KMS-11 (cell line): ENCODE data around the gene ATP2A2.

Source experiments
- H2AFZ ChIP-seq: fragments of 200-600 bp; sonication (generic); 2 replicates; pipeline ENCODE4 v1.6.1; 2016; ENCODE audit warnings: antibody characterized with exemption, mixed run types, low read depth
- H3K27ac ChIP-seq: fragments of 200-600 bp; sonication (generic); 2 replicates; pipeline ENCODE4 v1.6.1; 2016; ENCODE audit warnings: mild to moderate bottlenecking, mixed run types
- H3K27me3 ChIP-seq: fragments of 200-600 bp; sonication (generic); 2 replicates; pipeline ENCODE4 v1.6.1; 2017; ENCODE audit warnings: mild to moderate bottlenecking, low read depth, mixed run types, moderate library complexity; ENCODE audit not compliant: insufficient read depth
- H3K36me3 ChIP-seq: fragments of 200-600 bp; sonication (generic); 2 replicates; pipeline ENCODE4 v1.6.1; 2017; ENCODE audit warnings: mild to moderate bottlenecking, mixed run types; ENCODE audit not compliant: insufficient read depth
- H3K4me1 ChIP-seq: fragments of 200-600 bp; sonication (generic); 2 replicates; pipeline ENCODE4 v1.6.1; 2016; ENCODE audit warnings: mild to moderate bottlenecking, low read depth, mixed run types; ENCODE audit not compliant: poor library complexity, severe bottlenecking
- H3K4me2 ChIP-seq: fragments of 200-600 bp; sonication (generic); 2 replicates; pipeline ENCODE4 v1.7.0; 2016; ENCODE audit warnings: mild to moderate bottlenecking, mixed run types
- H3K4me3 ChIP-seq: fragments of 200-600 bp; sonication (generic); IDR thresholded peaks from 2 replicates; pipeline ENCODE4 v1.6.1; 2017; ENCODE audit warnings: low read depth, low read length, mixed read lengths; ENCODE audit not compliant: insufficient read depth
- H3K79me2 ChIP-seq: fragments of 200-600 bp; sonication (generic); 2 replicates; pipeline ENCODE4 v1.6.1; 2016; ENCODE audit warnings: low read depth, mixed run types; ENCODE audit not compliant: insufficient read depth
- H3K9ac ChIP-seq: fragments of 200-600 bp; sonication (generic); 2 replicates; pipeline ENCODE4 v1.6.1; 2016; ENCODE audit warnings: mild to moderate bottlenecking, mixed run types
- H4K20me1 ChIP-seq: fragments of 200-600 bp; sonication (generic); 2 replicates; pipeline ENCODE4 v1.6.1; 2016; ENCODE audit warnings: mild to moderate bottlenecking, mixed run types; ENCODE audit not compliant: insufficient read depth
- TF ChIP-seq, protein P1 (sequence below): fragments of 200-600 bp; sonication (generic); conservative IDR thresholded peaks from 2 replicates; pipeline ENCODE4 v1.6.1; 2017; ENCODE audit warnings: low read depth, mild to moderate bottlenecking, antibody characterized with exemption, low read length, moderate library complexity, mixed read lengths

ATP2A2 gene

DNA sequence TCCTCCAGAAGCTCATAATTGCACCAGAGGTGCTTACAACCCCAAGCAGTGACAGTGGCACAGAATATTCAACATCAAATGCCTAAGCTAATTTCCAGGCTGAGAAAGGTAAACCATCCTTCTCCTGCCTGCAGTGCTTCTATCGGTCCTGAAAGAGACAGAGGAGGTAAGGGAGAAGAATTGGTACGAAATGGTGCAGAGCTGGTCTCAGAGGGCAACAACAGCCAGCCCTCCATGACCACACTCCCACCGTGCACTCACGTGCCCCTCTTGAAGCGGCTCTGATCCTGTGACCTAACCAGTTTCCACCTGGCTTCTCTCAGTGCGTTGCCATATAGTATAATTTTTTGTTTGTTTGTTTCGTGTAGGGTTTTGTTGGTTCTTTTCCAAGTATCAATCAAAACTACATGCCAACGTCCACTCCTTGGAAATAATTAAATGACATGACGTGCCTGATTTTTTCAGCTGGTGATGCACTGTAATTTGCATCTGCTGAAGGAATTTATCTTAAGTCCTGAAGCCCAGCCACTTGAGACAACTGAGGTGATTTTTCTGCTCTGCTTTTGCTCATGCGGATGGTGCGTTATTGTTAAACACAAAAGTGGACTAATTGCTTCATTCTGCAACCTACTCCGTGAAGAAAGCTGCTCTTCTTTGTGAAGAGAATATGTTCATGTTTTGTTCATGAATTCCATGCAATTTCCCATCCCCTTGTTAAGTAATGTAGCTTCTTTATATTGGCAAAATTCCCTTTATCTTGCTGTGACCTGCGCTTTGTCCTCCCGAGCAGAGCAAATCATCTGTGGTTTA lies 1.3 kb upstream of the ATP2A2 start:
- Histone ChIP-seq H3K27ac (peak overlapping the region; percentile 90), H3K79me2 (peaks cover 33% of the 10 kb centered on the region), H3K27me3 (no peaks in the 10 kb centered on the region), H3K4me2 (peak overlapping the region; percentile 64), H4K20me1 (peaks cover 25% of the 10 kb centered on the region), H3K36me3 (no peaks in the 10 kb centered on the region), H3K4me1 (peaks cover 25% of the 10 kb centered on the region), H3K9ac (peak overlapping the region; percentile 91), H2AFZ (peak overlapping the region; percentile 78), H3K4me3 (no peak overlapping the region)
- TF ChIP-seq, protein P1, sequence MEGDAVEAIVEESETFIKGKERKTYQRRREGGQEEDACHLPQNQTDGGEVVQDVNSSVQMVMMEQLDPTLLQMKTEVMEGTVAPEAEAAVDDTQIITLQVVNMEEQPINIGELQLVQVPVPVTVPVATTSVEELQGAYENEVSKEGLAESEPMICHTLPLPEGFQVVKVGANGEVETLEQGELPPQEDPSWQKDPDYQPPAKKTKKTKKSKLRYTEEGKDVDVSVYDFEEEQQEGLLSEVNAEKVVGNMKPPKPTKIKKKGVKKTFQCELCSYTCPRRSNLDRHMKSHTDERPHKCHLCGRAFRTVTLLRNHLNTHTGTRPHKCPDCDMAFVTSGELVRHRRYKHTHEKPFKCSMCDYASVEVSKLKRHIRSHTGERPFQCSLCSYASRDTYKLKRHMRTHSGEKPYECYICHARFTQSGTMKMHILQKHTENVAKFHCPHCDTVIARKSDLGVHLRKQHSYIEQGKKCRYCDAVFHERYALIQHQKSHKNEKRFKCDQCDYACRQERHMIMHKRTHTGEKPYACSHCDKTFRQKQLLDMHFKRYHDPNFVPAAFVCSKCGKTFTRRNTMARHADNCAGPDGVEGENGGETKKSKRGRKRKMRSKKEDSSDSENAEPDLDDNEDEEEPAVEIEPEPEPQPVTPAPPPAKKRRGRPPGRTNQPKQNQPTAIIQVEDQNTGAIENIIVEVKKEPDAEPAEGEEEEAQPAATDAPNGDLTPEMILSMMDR = no peak

DNA sequence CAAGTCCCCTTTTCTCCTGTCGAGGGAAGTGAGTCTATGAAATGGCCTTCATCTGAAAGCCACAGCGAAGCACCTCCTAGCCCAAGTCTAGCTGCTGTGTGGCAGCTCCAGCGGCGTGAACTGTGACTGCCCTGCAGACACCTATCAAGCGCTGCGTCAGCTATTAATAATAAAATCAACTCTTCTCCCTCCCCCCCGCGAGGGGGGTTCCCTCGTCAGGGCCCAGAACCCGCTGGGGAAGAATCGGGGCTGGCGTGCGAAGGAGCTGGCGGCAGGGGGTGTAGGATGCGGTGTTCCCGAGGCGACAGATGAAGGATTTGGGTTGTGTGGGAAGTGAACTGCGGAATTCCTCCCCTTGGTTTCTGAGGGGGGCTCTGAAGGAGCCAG lies 662 bp upstream of the ATP2A2 start:
- Histone ChIP-seq H4K20me1 (peaks cover 31% of the 10 kb centered on the region), H3K4me2 (peak overlapping the region; percentile 64), H2AFZ (peak overlapping the region; percentile 78), H3K4me3 (no peak overlapping the region), H3K36me3 (no peaks in the 10 kb centered on the region), H3K79me2 (peaks cover 39% of the 10 kb centered on the region), H3K4me1 (peaks cover 31% of the 10 kb centered on the region), H3K9ac (peak overlapping the region; percentile 91), H3K27me3 (no peaks in the 10 kb centered on the region), H3K27ac (peak overlapping the region; percentile 90)
- TF ChIP-seq, protein P1 = no peak

DNA sequence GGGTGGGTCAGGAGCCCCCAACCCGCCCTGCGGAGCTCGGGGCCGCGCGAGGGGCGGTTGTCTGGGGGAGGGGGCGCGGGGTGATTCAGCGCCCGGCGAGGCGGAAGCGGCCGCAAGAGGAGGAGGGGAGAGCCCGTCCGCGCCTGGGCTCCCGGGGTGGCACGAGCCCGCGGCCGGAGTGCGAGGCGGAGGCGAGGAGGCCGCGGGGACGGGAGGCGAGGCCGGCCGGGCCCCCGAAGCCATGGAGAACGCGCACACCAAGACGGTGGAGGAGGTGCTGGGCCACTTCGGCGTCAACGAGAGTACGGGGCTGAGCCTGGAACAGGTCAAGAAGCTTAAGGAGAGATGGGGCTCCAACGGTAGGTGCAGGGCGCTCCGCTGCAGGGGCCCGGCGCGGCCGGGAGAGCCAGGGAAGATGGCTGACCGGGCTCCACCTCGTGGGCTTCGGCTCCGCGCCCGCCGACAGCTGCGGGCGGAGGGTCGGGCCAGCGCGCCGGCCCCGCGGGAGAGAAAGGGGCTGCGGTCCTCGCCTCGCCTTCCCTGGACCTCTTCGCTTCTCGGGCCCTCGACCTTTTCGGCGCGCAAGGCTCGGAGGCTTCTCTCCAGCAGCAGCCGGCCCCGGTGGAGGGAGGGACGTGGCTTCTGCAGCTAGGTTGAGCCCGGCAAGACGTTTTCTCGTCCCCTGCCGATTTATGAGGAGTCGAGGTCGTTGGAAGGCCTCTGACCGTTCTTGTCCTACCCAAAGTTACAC lies 677 bp downstream of the ATP2A2 start:
- Histone ChIP-seq H3K36me3 (no peaks in the 10 kb centered on the region; the same call in 1 of the 2 replicates), H3K4me1 (peaks cover 38% of the 10 kb centered on the region), H3K79me2 (peaks cover 52% of the 10 kb centered on the region), H3K9ac (peak overlapping the region; percentile 95), H3K4me2 (peak overlapping the region; percentile 95; the same call in 1 of the 2 replicates), H3K27ac (peak overlapping the region; percentile 90), H3K4me3 (no peak overlapping the region), H4K20me1 (peaks cover 36% of the 10 kb centered on the region), H2AFZ (no peak overlapping the region), H3K27me3 (no peaks in the 10 kb centered on the region)
- TF ChIP-seq, protein P1 = no peak

GRCh38 chr12:110282300-110282860 lies 1.3 kb downstream of the ATP2A2 start:
- peaks cover 59% of the 10 kb centered on the region for H3K79me2 ChIP-seq
- H3K9ac ChIP-seq = peak overlapping the region; percentile 95
- TF ChIP-seq, protein P1 = no peak
- H3K4me3 ChIP-seq = no peak overlapping the region
- peaks cover 38% of the 10 kb centered on the region for H3K4me1 ChIP-seq
- no peaks in the 10 kb centered on the region for H3K27me3 ChIP-seq
- H3K4me2 ChIP-seq = peak overlapping the region; percentile 95
- H2AFZ ChIP-seq = no peak overlapping the region
- H4K20me1 ChIP-seq = peaks cover 37% of the 10 kb centered on the region
- no peaks in the 10 kb centered on the region; the same call in 1 of the 2 replicates for H3K36me3 ChIP-seq
- peak overlapping the region; percentile 90 for H3K27ac ChIP-seq
